K562 (cell line): ENCODE measurements around the gene AACS. TPM values are rescaled to one million over a fixed set of nuclear protein-coding genes. Genes with fewer than 3 reads are reported as not detected.

Experiments
- ATAC-seq: fragments of 200-7000 bp; cut with Tn5 transposase; 3 replicates; pipeline ENCODE4 v1.9.1; 2020; ENCODE audit warnings: moderate library complexity
- BruUV-seq: library from RNA; stranded (reverse); fragments of 400-500 nt; replicated peaks from 2 replicates; lab custom pipeline; 2021; lab: Mats Ljungman, UMichigan
- CTCF ChIA-PET: fragments of 300-600 bp; formaldehyde crosslinking; extraction: SDS; loops from one replicate; lab custom pipeline; 2021; ENCODE audit warnings: low intra/inter-chr PET ratio; lab: Yijun Ruan, JAX
- POLR2A ChIA-PET: fragments of 300-600, 350-650 bp; sonication (Branson Sonifier 250); formaldehyde crosslinking; extraction: SDS; loops from one replicate; lab custom pipeline; 2021; ENCODE audit warnings: antibody characterized with exemption, inconsistent platforms; lab: Yijun Ruan, JAX
- DNase-seq, 4 experiments: peaks; one replicate each; pipeline versions ENCODE4 v3.0.0 to v3.0.0-alpha.2; 2011 to 2018; ENCODE audit warnings: low spot score in 3 of 4, mixed read lengths in 3 of 4; ENCODE audit errors: extremely low read depth in 1 of 4
- FAIRE-seq: peaks from 2 replicates; lab custom pipeline; 2011; peaks lifted over from hg19 to GRCh38; lab: Jason Lieb, UNC
- H2AFZ ChIP-seq: 2 replicates; pipeline ENCODE4 v1.6.0; 2011; ENCODE audit warnings: low read depth, low read length, control low read depth, inconsistent platforms
- H3K27ac ChIP-seq: fragments of 200-600 bp; 3 replicates; pipeline ENCODE4 v1.8.0; 2011; ENCODE audit warnings: low read depth, mild to moderate bottlenecking, control low read depth, inconsistent platforms, low read length, moderate library complexity, mixed read lengths; ENCODE audit errors: extremely low read depth
- H3K27me3 ChIP-seq, 2 experiments: fragments of 300-600 bp in 1 of 2; 2 replicates in 1 of 2; 3 replicates in 1 of 2; pipeline versions ENCODE4 v1.6.0 to v1.8.0; 2011; ENCODE audit warnings: inconsistent platforms in 2 of 2, low read length in 2 of 2, mild to moderate bottlenecking in 1 of 2, mixed read lengths in 1 of 2, moderate library complexity in 1 of 2; ENCODE audit not compliant: control insufficient read depth in 2 of 2, insufficient read depth in 2 of 2
- H3K36me3 ChIP-seq: fragments of 300-600 bp; 3 replicates; pipeline ENCODE4 v1.8.0; 2011; ENCODE audit warnings: mild to moderate bottlenecking, low read length, inconsistent platforms; ENCODE audit not compliant: control insufficient read depth, insufficient read depth
- H3K4me1 ChIP-seq, 2 experiments: fragments of 200-600 bp in 1 of 2; replicated peaks in 1 of 2; 2 replicates in 1 of 2; 3 replicates in 1 of 2; pipeline versions ENCODE4 v1.5.1 to v1.8.0; 2011; ENCODE audit warnings: inconsistent platforms in 2 of 2, low read length in 2 of 2, mild to moderate bottlenecking in 1 of 2, mixed read lengths in 1 of 2, moderate library complexity in 1 of 2; ENCODE audit not compliant: control insufficient read depth in 2 of 2, insufficient read depth in 2 of 2
- H3K4me2 ChIP-seq: 2 replicates; pipeline ENCODE4 v1.6.1; 2011; ENCODE audit warnings: low read length, control low read depth, inconsistent platforms, mixed read lengths; ENCODE audit not compliant: insufficient read depth
- H3K4me3 ChIP-seq: fragments of 200-600 bp; sonication (generic), shearing (Covaris generic); 2 replicates; pipeline ENCODE4 v1.5.1; 2016; ENCODE audit warnings: control low read depth, inconsistent platforms
- H3K79me2 ChIP-seq: fragments of 200-600 bp; 3 replicates; pipeline ENCODE4 v1.8.0; 2011; ENCODE audit warnings: low read length, inconsistent platforms; ENCODE audit not compliant: control insufficient read depth, insufficient read depth
- H3K9ac ChIP-seq, 2 experiments: 2 replicates each; pipeline versions ENCODE4 v1.6.0 to v1.6.1; 2011; ENCODE audit warnings: low read depth in 2 of 2, low read length in 2 of 2, control low read depth in 1 of 2, inconsistent platforms in 1 of 2, mild to moderate bottlenecking in 1 of 2, mixed read lengths in 1 of 2; ENCODE audit not compliant: insufficient read depth in 1 of 2
- H3K9me1 ChIP-seq: one replicate; pipeline ENCODE4 v1.6.0; 2011; ENCODE audit warnings: inconsistent platforms, mild to moderate bottlenecking, low read length, moderate library complexity; ENCODE audit not compliant: control insufficient read depth, insufficient read depth
- H3K9me3 ChIP-seq: replicated peaks from 2 replicates; pipeline ENCODE4 v1.5.1; 2011; ENCODE audit warnings: low read depth, low read length, inconsistent platforms; ENCODE audit not compliant: control insufficient read depth, insufficient read depth
- H4K20me1 ChIP-seq: replicated peaks from 2 replicates; pipeline ENCODE4 v1.6.1; 2011; ENCODE audit warnings: low read length, inconsistent platforms, mixed read lengths; ENCODE audit not compliant: control insufficient read depth, insufficient read depth
- CAMTA2 ChIP-seq: fragments of 250-450 bp; sonication (Bioruptor Pico); conservative IDR thresholded peaks from 2 replicates; pipeline ENCODE4 v1.5.1; 2022
- CHAMP1 ChIP-seq: fragments of 450-650 bp; IDR thresholded peaks from 2 replicates; pipeline ENCODE4 v1.6.1; 2016; ENCODE audit warnings: mild to moderate bottlenecking
- CREB3L1 ChIP-seq: fragments of 450-650 bp; IDR thresholded peaks from 2 replicates; pipeline ENCODE4 v1.6.1; 2014; ENCODE audit warnings: low read depth, mild to moderate bottlenecking, moderate library complexity, borderline replicate concordance
- DEAF1 ChIP-seq: fragments of 450-650 bp; formaldehyde crosslinking; IDR thresholded peaks from 2 replicates; pipeline ENCODE4 v1.4.0; 2020; ENCODE audit warnings: mild to moderate bottlenecking, moderate library complexity
- ETS2 ChIP-seq: IDR thresholded peaks from 2 replicates; pipeline ENCODE4 v1.6.1; 2016; ENCODE audit warnings: borderline replicate concordance, missing genetic modification characterization, mild to moderate bottlenecking, moderate library complexity, missing compliant biosample characterization; ENCODE audit not compliant: poor library complexity, severe bottlenecking
- GMEB1 ChIP-seq: fragments of 250-450 bp; sonication (Bioruptor Pico); IDR thresholded peaks from 2 replicates; pipeline ENCODE4 v1.4.0; 2020; ENCODE audit warnings: mild to moderate bottlenecking
- KAT2B ChIP-seq: IDR thresholded peaks from one replicate; pipeline ENCODE4 v1.6.1; 2012; ENCODE audit warnings: low read depth, mild to moderate bottlenecking, control low read depth, inconsistent platforms, low read length, moderate library complexity
- KLF1 ChIP-seq: fragments of 450-650 bp; IDR thresholded peaks from 2 replicates; pipeline ENCODE4 v1.6.1; 2016; ENCODE audit warnings: missing genetic modification characterization, missing compliant biosample characterization
- MAZ ChIP-seq, 2 experiments: fragments of 450-650 bp in 1 of 2; sonication (generic) in 1 of 2; formaldehyde crosslinking; IDR thresholded peaks in 1 of 2; conservative IDR thresholded peaks in 1 of 2; 2 replicates each; pipeline versions ENCODE4 v1.4.0 to v1.5.0; 2020; ENCODE audit warnings: mild to moderate bottlenecking in 1 of 2, missing genetic modification reagents in 1 of 2
- POLR3G ChIP-seq: IDR thresholded peaks from 2 replicates; pipeline ENCODE4 v1.6.1; 2011; ENCODE audit not compliant: insufficient read length, insufficient replicate concordance; ENCODE audit errors: extremely low read depth
- PRPF4 ChIP-seq: fragments of 200-400 bp; formaldehyde crosslinking; IDR thresholded peaks from one replicate; pipeline ENCODE4 v1.6.1; 2017; ENCODE audit warnings: low read length, low read depth, mild to moderate bottlenecking; ENCODE audit not compliant: insufficient read depth, poor library complexity, severe bottlenecking
- SP1 ChIP-seq: sonication (generic); formaldehyde crosslinking; IDR thresholded peaks from 2 replicates; pipeline ENCODE4 v1.8.1; 2022; ENCODE audit warnings: mild to moderate bottlenecking, missing genetic modification reagents
- ZNF395 ChIP-seq: fragments of 200-800 bp; sonication (Bioruptor generic); IDR thresholded peaks from 2 replicates; pipeline ENCODE4 v1.6.1; 2017; ENCODE audit warnings: missing genetic modification characterization, missing compliant biosample characterization
- WGBS: fragments of 100-300 bp; shearing (Covaris generic); methylation state at CpG from one replicate; pipeline ENCODE4 v1.1.6; 2016; ENCODE audit warnings: low coverage, mixed read lengths; ENCODE audit not compliant: insufficient coverage; ENCODE audit errors: missing lambda C conversion rate; 5-methylcytosine and 5-hydroxymethylcytosine counted together
- in situ Hi-C: fragments of 300-500 bp; cut with MboI; formaldehyde crosslinking; loops from 4 replicates; pipeline ENCODE4 v1.15.0; 2018; ENCODE audit warnings: inconsistent platforms, mixed read lengths
- intact Hi-C: fragments of 100-400 bp; cut with micrococcal nuclease; formaldehyde crosslinking; loops from 2 replicates; pipeline ENCODE4 v1.14.2; 2022
- polyA plus RNA-seq, 8 experiments: library from polyadenylated mRNA; depleted of rRNA in 4 of 8; stranded (reverse) in 5 of 8; unstranded in 3 of 8; fragments of >200 nt; fragmentation: Nextera tagmentation in 2 of 8; fragmentation: Illumina TruSeq in 1 of 8; extraction: Ambion mirVana in 2 of 8; extraction: Trizol in 1 of 8; gene quantifications; 2 replicates each; pipeline versions ENCODE4 v1.2.1 to v1.2.3, GENCODE V29; 2011 to 2014; ENCODE audit warnings: inconsistent platforms in 1 of 8, missing spikeins in 1 of 8
- total RNA-seq, 7 experiments: library from RNA; depleted of rRNA in 6 of 7; stranded (reverse); fragments of >200 nt in 6 of 7; fragmentation: Illumina TruSeq in 2 of 7; extraction: Trizol in 2 of 7; gene quantifications; 2 replicates each; pipeline versions ENCODE4 v1.2.1 to v1.2.3, GENCODE V29; 2011 to 2021; ENCODE audit warnings: low replicate concordance in 1 of 7

The AACS gene
- total and polyA plus RNA-seq, 9 of the 15 experiments (the other 6 are each of a cell fraction or from before 2014, with no cell fraction given): 2.4 to 13.0 (median 6.0) TPM

GRCh38 chr12:125072496-125072895 lies 7.3 kb downstream of the AACS start:
- no peaks in the 10 kb centered on the region; a peak in 1 of 5 replicates for H3K4me1 ChIP-seq
- H3K4me2 ChIP-seq: no peak overlapping the region
- DNase-seq (no peak), ATAC-seq (no peak), FAIRE-seq (no peak)
- no peak overlapping the region for H2AFZ ChIP-seq
- no peaks in the 10 kb centered on the region for H3K9me1 ChIP-seq
- 34% methylated on average over 2 of the region's 2 CpGs for WGBS
- no peak overlapping the region for H3K9ac ChIP-seq
- POLR2A ChIA-PET: interaction anchor here (1.0 to 1.3 kb wide), 2 partner anchors 11 to 84 kb away, joined by 3 read pairs; no protein-coding TSS in a partner anchor
- CTCF ChIA-PET: no interaction called here
- peaks cover 9% of the 10 kb centered on the region; the same call in 2 of the 3 replicates for H3K36me3 ChIP-seq
- peaks cover 0 to 13% of the 10 kb centered on the region in 2 experiments; a peak in 1 of 5 replicates for H3K27me3 ChIP-seq
- no peaks in the 10 kb centered on the region for H3K79me2 ChIP-seq
- H4K20me1 ChIP-seq: 0 out of 2 replicates have a peak, but pooled peaks cover 9% of the 10 kb centered on the region
- in situ Hi-C loops (no loop called here), intact Hi-C loops (no loop called here)
- no peaks in the 10 kb centered on the region for H3K9me3 ChIP-seq
- no peak overlapping the region for H3K27ac ChIP-seq
- BruUV-seq: no TSS peak
- H3K4me3 ChIP-seq: no peak overlapping the region
- TF ChIP-seq POLR3G (no peak), DEAF1 (CRISPR knock-in tag) (no peak), ZNF395 (CRISPR knock-in tag) (no peak), MAZ (CRISPR knock-in tag; conservative IDR thresholded peaks at IDR 0.05 in 1 of 2, IDR thresholded peaks at IDR 0.05 in 1 of 2) (no peak), CAMTA2 (CRISPR knock-in tag) (no peak), KLF1 (tag) (no peak), CHAMP1 (no peak), KAT2B (no peak), ETS2 (no peak), CREB3L1 (no peak), PRPF4 (no peak), GMEB1 (CRISPR knock-in tag) (no peak), SP1 (CRISPR knock-in tag) (no peak)
